HAP-1 (cell line): ENCODE measurements around the gene DUSP28.

Experiments used
- DNase-seq, 2 experiments: peaks; one replicate each; pipeline ENCODE4 v3.0.0-alpha.2; 2016 to 2020; ENCODE audit warnings: low spot score in 2 of 2
- H3K27me3 ChIP-seq: fragments of 250-450 bp; sonication (Bioruptor Pico); 2 replicates; pipeline ENCODE4 v1.5.1; 2020; ENCODE audit warnings: low read depth, mild to moderate bottlenecking, moderate library complexity
- H3K36me3 ChIP-seq: fragments of 250-450 bp; sonication (Bioruptor Pico); replicated peaks from 2 replicates; pipeline ENCODE4 v1.5.1; 2020; ENCODE audit warnings: mild to moderate bottlenecking
- H3K4me1 ChIP-seq: fragments of 250-450 bp; sonication (Bioruptor Pico); 2 replicates; pipeline ENCODE4 v1.5.1; 2020; ENCODE audit warnings: mild to moderate bottlenecking
- H3K4me3 ChIP-seq: fragments of 250-450 bp; sonication (Bioruptor Pico); 2 replicates; pipeline ENCODE4 v1.5.1; 2020; ENCODE audit warnings: mild to moderate bottlenecking, moderate library complexity
- H3K9me3 ChIP-seq: fragments of 250-450 bp; sonication (Bioruptor Pico); 2 replicates; pipeline ENCODE4 v1.5.1; 2020; ENCODE audit warnings: mild to moderate bottlenecking, moderate library complexity
- in situ Hi-C: fragments of 300-500 bp; cut with MboI; formaldehyde crosslinking; loops from 3 replicates; pipeline ENCODE4 v1.14.3; 2020; ENCODE audit warnings: low sequenced_read_pairs, inconsistent platforms, mixed read lengths

The DUSP28 gene

DNA sequence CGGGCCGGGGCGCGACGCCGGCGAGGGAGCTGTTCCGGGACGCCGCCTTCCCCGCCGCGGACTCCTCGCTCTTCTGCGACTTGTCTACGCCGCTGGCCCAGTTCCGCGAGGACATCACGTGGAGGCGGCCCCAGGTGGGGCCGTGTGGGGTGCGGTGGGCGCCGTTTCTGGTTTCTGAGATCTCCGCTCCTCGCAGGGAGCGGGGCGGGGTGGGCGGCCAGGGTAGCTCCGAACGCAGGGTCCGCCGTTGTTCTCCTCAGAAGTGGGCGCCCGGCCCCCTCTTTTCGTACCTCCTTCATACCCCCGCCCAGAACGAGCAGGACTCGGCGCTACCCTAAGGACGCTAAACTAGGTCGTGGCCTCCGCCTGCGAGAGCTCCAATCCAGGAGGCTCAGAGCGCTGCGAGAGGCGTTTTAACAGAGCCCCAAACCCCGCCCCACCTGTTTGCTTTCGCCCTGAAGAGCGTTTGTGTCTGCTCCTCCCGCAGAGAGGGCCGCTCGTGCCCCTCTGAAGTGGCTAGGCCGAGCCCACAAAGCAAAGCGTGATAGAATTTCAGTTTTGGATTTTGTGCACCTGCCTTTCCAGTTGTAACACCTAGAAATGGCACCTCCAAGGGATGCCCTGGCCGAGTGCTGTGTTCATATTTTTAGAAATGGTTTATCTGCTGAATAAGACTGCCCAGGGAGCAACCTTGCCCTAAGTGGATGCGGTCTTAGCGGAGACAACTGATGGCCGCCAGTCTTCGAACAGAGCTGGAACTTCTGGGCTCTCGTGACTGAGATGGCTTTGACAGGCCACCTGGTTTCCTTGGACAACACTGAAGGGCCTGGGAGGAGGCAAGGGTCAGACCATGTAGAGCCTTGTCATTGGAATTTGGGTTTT is 27.0 kb downstream of the DUSP28 start:
- H3K4me1 ChIP-seq = peaks cover 25% of the 10 kb centered on the region
- peak overlapping the region; percentile 99 for H3K4me3 ChIP-seq
- no peaks in the 10 kb centered on the region for H3K9me3 ChIP-seq
- in situ Hi-C loops = no loop called here
- H3K27me3 ChIP-seq = no peaks in the 10 kb centered on the region
- DNase-seq = peak; percentile 49 to 73
- H3K36me3 ChIP-seq = peaks cover 10% of the 10 kb centered on the region; the same call in 1 of the 2 replicates

DNA sequence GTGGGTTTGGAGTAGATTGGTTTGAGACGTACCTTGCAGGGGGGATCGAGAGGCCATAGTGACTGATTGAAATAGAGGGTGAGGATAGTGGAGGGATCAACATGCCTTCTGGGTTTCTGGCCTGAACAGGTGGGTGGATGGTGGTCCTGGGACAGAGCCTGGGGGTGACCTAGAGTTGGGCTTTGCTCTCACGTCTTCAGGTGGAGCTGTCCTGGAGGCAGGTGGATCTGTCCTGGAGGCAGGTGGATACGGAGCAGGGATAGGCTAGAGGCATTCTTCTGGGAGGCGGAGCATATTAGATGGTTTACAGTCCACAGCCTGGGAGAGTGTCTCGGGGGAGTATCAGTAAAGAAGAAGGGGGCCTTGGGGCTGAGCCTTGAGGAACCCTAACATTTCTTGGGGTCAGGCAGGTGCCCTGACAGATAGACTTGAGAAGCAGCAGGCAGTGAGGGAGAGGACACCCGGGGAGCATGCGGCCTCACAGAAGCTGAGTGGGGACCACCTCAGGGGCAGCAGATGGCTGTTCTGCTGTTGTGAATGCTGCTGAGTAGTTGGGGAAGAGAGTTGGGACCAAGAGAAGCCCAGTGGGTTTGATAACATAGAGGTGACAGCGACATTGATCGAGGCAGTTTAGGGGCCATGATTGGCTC is 28.0 kb downstream of the DUSP28 start:
- Histone ChIP-seq H3K9me3 (no peaks in the 10 kb centered on the region), H3K27me3 (no peaks in the 10 kb centered on the region), H3K36me3 (peaks cover 10% of the 10 kb centered on the region; the same call in 1 of the 2 replicates), H3K4me1 (peaks cover 16% of the 10 kb centered on the region), H3K4me3 (peak overlapping the region; percentile 99)
- DNase-seq = no peak
- in situ Hi-C loops = no loop called here

DNA sequence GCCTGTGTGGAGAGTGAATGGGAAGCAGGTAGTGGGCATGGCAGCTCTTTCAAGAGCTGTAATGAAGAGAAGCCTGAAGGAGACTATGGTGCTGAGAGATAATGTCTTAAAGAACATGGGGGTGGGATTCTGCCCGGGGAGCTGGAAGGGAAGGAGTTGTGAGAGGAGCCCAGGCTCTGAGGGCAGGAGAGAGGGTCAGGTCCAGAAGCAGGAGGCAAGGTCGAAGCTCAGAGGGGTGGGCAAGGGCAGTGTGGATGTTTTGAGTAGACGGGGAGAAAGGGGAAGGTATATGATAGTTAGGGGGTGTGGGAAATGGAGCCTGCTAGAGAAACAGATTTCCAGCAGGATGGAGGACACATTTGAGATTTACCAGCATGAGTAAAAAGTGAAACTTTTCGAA is 28.5 kb downstream of the DUSP28 start:
- H3K4me1 ChIP-seq = peaks cover 15% of the 10 kb centered on the region
- no peak overlapping the region for H3K4me3 ChIP-seq
- peaks cover 10% of the 10 kb centered on the region; the same call in 1 of the 2 replicates for H3K36me3 ChIP-seq
- in situ Hi-C loops = no loop called here
- H3K27me3 ChIP-seq = no peaks in the 10 kb centered on the region
- no peak for DNase-seq
- no peaks in the 10 kb centered on the region for H3K9me3 ChIP-seq

DNA sequence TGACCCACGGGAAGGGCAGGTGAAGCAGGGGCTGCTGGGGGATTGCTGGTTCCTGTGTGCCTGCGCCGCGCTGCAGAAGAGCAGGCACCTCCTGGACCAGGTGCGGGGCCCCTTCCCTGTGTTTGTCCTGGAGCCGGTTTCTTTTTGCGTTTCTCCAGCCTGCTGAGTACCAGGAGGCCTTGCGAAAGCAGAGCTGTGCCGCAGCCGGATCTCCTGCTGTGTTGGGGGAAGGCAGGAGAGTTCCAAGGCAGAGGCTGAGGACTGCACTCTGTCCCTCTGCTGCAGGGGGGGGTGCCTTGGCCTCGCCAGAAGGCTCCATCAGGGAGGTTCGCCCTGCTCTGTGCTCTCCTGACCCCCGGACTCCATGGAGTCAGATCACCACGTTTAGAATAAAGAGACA is 29.2 kb downstream of the DUSP28 start:
- Histone ChIP-seq H3K36me3 (peaks cover 10% of the 10 kb centered on the region; the same call in 1 of the 2 replicates), H3K4me3 (no peak overlapping the region), H3K27me3 (no peaks in the 10 kb centered on the region), H3K9me3 (no peaks in the 10 kb centered on the region), H3K4me1 (peaks cover 15% of the 10 kb centered on the region)
- DNase-seq = no peak
- in situ Hi-C loops = no loop called here

DNA sequence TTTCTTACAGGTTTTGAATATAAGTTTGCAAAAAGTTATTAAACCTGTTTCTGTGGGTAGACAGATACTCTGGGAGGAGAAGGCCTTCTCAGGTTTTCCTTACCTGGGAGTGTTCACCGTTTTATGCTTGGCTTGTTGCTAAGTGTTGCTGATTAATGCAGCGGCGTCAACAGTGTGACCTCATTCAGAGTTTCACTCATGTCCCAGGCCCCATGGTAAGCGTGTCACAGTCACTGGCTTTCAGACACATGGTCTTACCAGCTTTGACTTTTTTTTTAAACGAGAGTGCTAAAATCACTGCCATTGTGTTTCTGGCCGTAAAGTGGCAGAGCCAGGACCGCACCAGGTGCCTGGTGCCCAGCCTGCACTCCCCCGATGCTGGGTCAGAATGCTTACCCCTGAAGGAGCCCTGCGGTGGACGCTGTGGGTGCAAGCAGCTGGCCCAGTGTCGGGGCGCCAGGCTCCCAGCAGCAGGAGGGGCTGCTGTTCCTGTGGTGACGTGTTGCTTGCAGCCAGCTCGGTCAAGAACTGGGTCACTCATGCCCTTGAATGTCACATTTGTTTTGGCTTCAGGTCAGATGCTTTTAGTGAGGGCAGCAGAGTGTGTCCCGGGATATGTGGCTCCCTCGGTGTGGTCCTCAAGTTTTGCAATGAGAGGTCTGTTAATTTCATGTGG is 29.8 kb downstream of the DUSP28 start:
- H3K36me3 ChIP-seq = peaks cover 5% of the 10 kb centered on the region; the same call in 1 of the 2 replicates
- no peak overlapping the region for H3K4me3 ChIP-seq

DNA sequence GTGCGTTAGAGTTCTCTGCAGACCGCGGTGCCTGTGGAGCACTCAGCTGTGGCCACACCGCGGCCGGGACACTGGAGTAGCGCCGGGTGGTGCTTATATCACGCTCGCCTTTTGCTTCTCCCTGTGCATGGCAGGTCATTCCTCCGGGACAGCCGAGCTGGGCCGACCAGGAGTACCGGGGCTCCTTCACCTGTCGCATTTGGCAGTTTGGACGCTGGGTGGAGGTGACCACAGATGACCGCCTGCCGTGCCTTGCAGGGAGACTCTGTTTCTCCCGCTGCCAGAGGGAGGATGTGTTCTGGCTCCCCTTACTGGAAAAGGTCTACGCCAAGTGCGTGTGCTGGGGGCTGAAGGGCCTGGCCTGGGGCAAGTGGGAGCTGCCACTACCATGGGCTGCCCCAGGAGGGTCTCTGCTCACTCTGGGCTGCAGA is 30.5 kb downstream of the DUSP28 start:
- no peaks in the 10 kb centered on the region for H3K27me3 ChIP-seq
- in situ Hi-C loops = no loop called here
- no peak for DNase-seq
- H3K36me3 ChIP-seq = peaks cover 5% of the 10 kb centered on the region; the same call in 1 of the 2 replicates
- no peaks in the 10 kb centered on the region for H3K9me3 ChIP-seq
- peaks cover 8% of the 10 kb centered on the region for H3K4me1 ChIP-seq
- no peak overlapping the region for H3K4me3 ChIP-seq

More for the DNA sequence above, 29.8 kb downstream of the DUSP28 start:
- H3K27me3 ChIP-seq = no peaks in the 10 kb centered on the region
- H3K4me1 ChIP-seq = peaks cover 9% of the 10 kb centered on the region
- DNase-seq = no peak
- in situ Hi-C loops = no loop called here
- no peaks in the 10 kb centered on the region for H3K9me3 ChIP-seq

DNA sequence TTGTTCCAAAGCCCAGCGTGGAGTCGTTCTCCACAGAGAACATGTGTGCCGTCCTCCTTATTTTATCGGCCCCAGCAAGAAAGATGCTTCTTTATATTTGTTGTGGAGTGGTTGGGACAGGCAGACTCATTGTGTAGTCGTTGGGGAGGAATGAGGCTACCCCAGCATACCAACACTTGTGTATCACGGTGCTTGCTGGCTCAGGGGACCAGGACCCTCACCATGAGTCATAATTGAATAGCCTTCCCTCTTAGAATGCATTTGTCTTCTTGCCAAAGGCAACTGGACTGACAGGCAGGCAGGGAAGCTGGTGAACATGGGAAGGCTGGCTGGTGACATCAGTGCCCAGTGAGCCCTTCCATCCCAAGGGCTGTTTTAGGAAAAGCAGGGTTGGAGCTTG is 31.1 kb downstream of the DUSP28 start:
- Histone ChIP-seq H3K36me3 (peaks cover 5% of the 10 kb centered on the region; the same call in 1 of the 2 replicates), H3K4me1 (peaks cover 8% of the 10 kb centered on the region), H3K4me3 (no peak overlapping the region), H3K9me3 (no peaks in the 10 kb centered on the region), H3K27me3 (no peaks in the 10 kb centered on the region)
- no peak for DNase-seq
- in situ Hi-C loops = no loop called here

DNA sequence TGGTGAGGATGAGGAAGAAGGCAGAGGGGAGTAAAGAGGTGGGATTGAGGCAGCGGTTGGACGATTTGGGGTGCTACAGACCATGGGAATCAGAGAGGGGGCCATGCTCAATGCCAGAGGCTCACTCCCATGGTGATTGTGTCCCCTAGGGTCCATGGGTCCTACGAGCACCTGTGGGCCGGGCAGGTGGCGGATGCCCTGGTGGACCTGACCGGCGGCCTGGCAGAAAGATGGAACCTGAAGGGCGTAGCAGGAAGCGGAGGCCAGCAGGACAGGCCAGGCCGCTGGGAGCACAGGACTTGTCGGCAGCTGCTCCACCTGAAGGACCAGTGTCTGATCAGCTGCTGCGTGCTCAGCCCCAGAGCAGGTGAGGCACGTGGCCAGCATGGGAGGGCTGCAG is 31.6 kb downstream of the DUSP28 start:
- Histone ChIP-seq H3K36me3 (peaks cover 5% of the 10 kb centered on the region; the same call in 1 of the 2 replicates), H3K27me3 (no peaks in the 10 kb centered on the region), H3K4me3 (no peak overlapping the region), H3K4me1 (peaks cover 8% of the 10 kb centered on the region), H3K9me3 (no peaks in the 10 kb centered on the region)
- no peak for DNase-seq
- in situ Hi-C loops = no loop called here

DNA sequence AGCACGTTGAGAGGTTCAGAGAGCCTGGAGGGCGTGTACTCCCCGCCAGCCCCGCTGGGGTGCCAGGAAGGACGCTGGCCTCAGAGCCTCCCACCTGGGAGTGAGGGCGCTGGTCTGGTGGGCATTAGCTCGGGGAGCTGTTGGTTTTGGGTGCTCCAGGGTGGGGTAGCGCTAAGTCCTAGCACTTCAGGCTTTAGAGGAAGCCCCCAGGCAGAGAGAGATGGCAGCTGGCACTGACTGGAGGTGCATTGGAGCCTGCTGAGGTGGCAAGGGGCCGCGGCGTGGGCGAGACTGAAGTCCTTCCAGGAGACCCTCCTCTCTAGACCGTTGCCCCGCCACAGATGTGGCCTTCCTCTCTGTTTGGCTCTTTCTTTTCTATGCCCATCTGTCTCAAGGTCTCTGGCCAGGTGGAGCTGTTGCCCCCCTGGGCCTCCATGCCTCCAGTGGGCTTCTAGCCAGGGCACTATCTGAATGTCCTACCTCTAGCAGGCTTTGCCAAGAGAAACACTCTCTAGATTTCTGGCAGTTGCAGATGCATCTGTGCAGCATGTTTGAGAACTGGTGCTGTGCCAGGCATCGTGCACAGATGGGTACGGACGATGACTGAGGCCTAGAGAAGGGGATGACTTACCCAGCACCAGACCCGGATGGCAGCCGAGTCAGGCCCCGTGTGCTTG is 33.0 kb downstream of the DUSP28 start:
- Histone ChIP-seq H3K27me3 (no peaks in the 10 kb centered on the region), H3K36me3 (peaks cover 5% of the 10 kb centered on the region; the same call in 1 of the 2 replicates), H3K4me1 (no peaks in the 10 kb centered on the region), H3K4me3 (no peak overlapping the region), H3K9me3 (no peaks in the 10 kb centered on the region)
- no peak for DNase-seq
- in situ Hi-C loops = no loop called here

DNA sequence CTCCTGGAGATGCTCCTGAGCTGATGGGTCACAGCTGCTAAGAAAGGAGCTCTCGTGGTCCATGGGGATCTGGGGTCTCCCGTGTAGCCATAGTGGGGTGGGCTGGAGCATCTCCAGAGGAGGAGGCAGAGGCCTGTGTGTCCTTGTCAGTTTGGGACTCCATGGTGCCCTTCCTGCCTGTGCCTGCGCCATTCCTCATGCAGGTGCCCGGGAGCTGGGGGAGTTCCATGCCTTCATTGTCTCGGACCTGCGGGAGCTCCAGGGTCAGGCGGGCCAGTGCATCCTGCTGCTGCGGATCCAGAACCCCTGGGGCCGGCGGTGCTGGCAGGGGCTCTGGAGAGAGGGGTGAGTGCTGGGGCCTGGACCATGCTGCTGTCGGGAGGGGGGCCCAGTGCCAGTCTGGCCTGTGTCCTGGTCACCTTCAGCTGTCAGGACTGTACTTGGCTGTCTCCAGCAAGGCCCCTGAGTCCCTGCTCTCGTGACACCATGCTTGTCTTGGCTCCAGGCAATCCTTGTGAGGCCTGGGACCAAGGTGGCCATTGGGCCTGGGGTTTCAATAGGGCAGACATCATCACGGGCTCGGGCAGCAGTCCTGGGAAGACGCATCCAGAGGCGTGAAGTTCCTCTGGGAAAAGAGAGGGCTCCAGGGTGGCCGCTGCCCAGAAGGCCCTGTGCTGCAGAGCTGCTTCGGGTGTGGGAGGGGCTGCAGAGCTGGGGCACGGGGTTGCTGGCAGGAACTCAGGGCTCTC is 33.7 kb downstream of the DUSP28 start:
- Histone ChIP-seq H3K9me3 (no peaks in the 10 kb centered on the region), H3K4me3 (no peak overlapping the region), H3K36me3 (peaks cover 5% of the 10 kb centered on the region; the same call in 1 of the 2 replicates), H3K27me3 (no peaks in the 10 kb centered on the region), H3K4me1 (no peaks in the 10 kb centered on the region)
- peak in 1 of 2 experiments; percentile 4 for DNase-seq
- in situ Hi-C loops = no loop called here

DNA sequence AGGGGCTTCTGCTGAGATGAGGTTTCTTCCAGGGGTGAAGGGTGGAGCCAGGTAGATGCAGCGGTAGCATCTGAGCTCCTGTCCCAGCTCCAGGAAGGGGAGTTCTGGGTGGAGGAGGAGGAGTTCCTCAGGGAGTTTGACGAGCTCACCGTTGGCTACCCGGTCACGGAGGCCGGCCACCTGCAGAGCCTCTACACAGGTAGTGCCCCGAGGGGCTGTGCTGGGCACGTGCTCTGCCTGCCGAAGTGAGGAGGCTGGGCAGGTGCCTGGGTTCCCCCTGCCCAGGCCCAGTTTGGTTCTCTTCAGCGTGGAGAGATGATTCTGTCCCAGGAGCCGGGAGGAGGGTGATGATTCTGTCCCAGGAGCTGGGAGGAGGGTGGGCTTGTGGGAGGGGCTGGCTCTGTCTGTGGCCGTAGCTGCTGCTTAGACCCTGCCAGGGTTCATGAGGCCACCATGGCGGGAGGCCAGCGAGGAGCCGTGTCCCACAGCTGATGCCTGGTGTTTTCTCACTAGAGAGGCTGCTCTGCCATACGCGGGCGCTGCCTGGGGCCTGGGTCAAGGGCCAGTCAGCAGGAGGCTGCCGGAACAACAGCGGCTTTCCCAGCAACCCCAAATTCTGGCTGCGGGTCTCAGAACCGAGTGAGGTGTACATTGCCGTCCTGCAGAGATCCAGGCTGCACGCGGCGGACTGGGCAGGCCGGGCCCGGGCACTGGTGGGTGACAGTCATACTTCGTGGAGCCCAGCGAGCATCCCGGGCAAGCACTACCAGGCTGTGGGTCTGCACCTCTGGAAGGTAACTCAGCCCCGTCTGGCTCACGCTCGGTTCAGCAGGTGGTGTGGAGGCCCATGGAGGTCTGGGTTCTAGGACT is 34.6 kb downstream of the DUSP28 start:
- Histone ChIP-seq H3K9me3 (no peaks in the 10 kb centered on the region), H3K36me3 (peaks cover 5% of the 10 kb centered on the region; the same call in 1 of the 2 replicates), H3K27me3 (no peaks in the 10 kb centered on the region), H3K4me3 (no peak overlapping the region), H3K4me1 (no peaks in the 10 kb centered on the region)
- in situ Hi-C loops = no loop called here
- no peak for DNase-seq
